RPMI8226 (cell line): ENCODE results near the gene NARF.

Source experiments
- DNase-seq: peaks from one replicate; pipeline ENCODE4 v3.0.0-alpha.2; 2015

NARF gene

DNA sequence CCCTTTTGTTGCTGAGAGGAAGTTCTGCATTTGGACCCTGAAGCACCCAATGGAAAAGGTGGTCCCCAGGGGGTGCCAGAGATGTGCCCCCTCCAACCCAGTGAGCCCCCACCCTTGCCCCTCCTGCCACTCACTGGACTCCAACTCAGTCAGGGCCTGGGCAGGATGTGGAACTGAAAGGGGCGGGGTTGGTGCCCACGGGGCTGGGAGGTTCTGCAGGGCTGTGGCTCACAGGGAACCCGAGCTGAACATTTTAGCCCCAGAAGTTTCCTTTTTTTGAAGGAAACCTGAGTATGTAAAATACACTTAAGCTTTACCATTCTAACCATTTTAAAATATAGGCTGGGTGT is 24.4 kb upstream of the NARF start:
- DNase-seq = no peak

DNA sequence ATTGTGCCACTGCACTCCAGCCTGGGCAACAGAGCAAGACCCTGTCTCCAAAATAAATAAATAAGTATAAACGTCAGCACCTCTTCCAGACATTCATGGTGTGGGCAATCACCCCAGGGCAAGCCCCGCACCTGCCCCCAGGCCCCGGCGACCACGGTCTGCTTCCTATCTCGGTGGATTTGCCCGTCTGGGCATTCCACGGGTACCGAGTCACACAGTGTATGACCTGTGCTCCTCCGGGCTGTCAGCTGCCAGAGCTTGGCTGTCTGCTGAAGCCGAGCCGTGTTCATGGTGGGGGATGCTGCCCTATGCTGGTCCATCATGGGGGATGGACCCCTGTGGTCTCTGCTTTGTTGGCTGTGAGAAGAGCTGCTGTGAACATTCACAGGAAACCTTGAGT is 23.4 kb upstream of the NARF start:
- no peak for DNase-seq

DNA sequence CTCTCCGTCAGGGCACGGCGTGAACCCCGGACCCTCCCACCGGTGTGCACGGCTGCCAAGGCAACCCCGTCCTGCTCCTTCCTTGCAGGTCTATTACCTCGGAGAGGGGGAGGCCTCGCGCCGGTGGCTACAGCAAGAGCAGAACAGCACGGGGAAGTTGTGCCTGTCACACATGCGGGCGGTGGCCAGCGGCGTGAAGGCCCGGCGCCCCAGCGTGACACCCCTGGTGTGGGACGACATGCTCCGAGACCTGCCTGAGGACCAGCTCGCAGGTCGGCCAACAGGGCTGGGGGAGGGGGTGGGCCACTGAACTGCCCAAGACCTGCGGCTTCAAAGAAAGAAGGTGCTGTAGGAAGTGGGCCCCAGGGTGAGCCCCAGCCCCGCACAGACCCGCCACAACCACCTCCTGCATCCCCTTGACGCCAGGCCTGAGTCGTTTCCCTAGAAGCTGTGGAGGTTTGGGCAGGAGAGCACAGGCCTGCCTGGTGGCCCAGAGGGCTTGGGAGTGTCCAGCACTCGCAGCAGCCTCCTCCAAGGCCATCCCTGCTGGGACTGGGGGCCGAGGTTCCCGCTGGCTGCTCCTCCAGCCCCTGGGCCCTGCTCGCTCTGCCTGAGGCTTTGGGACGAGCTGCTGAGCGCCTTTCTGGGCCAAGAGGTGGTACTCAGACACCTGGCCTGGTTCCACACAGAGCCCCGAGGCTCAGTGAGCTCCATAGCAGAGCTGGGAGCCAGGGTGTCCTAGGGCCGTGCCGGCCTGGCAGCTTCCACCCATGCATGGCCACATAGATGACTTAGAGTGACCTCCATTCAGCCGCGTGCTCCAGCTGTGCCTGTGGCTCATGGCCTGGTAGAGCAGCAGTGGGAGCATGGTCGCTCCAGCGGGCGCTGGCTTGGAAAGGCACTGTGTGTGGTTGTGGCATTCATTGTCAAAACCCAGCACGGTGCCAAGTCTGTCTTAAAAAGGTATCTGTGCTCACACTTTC is 22.6 kb upstream of the NARF start:
- no peak for DNase-seq

DNA sequence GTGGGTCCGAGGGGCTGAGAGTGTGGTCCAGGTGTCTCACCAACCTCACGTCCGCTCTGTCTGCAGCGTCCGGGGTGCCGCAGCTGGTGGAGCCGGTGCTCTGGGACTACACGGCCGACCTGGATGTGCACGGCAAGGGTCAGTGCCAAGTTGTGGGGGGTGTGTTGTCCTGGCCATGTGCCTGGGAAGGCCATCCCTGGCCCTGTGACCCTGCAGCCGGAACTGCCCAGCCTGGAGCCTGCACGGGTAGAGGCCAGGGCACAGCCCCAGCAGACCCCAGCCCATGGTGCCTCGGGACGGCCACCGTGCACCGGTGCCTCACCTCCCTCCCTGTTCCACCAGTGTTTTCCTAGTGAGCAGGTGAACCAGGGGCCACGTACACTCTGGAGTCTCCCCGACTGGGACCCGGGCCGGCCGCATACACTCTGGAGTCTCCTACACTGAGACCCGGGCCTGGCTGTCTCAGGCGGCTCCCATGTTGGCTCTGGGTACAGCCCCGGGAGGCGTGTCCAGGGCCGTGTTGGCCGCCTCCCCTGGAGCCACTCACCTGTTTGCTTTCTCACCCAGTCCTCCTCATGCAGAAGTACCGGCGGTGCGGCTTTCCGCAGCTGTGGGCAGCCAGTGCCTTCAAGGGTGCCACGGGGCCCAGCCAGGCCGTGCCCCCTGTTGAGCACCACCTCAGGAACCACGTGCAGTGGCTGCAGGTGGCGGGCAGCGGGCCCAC is 21.8 kb upstream of the NARF start:
- no peak for DNase-seq

DNA sequence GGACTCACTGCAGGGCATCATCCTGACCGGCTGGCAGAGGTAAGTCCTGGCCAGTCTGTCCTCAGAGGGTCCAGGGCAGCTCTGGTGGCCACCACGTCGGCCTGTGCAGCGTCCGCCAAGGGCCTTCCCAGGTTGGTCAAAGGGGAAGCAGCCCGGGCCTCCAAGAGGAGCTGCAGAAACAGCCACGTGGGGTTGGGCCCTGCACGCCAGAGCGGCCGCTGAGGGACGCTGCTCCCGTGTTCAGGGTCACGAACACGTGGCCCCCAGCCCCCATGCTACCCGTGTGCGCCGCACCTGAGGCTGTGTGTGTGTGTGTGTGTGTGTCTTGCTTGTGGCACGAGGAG is 21.2 kb upstream of the NARF start:
- DNase-seq = no peak

DNA sequence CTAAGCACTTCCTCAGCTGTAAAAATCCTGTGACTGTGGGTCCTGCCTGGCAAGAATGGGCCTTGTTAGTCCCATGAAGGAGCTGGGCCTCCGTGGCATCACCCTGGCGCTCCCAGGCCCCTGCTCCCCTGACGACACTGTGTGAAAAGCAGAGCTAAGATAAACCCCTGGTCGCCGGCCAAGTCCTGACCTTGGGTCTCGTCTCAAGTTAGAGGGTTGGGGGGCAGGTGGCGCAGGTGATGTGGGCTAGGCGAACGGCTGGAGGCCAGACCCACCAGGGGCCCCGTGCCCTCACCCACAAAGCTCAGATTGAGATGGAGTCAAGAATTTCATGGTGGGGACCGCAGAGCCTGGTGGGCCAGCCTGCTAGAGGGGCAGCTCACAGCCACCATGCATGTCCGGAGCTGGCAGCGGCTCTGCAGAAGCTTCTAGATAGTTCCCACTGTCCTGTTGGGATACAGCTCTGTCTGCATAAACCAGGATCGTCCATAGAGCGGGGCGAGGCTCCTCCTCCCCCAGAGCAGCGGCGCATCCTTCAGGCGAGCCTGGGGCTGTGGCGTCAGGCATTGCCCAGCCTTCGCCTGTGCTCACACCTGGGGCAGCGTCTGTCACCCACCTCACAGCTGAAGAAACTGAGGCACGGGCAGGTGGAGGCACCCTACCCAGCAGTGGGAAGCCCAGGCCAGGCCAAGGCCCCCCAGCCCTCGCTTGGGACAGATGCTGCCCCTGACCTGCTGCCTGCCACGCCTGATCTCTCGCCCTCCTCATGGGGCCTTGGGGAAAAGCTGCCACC is 19.9 kb upstream of the NARF start:
- DNase-seq = no peak

DNA sequence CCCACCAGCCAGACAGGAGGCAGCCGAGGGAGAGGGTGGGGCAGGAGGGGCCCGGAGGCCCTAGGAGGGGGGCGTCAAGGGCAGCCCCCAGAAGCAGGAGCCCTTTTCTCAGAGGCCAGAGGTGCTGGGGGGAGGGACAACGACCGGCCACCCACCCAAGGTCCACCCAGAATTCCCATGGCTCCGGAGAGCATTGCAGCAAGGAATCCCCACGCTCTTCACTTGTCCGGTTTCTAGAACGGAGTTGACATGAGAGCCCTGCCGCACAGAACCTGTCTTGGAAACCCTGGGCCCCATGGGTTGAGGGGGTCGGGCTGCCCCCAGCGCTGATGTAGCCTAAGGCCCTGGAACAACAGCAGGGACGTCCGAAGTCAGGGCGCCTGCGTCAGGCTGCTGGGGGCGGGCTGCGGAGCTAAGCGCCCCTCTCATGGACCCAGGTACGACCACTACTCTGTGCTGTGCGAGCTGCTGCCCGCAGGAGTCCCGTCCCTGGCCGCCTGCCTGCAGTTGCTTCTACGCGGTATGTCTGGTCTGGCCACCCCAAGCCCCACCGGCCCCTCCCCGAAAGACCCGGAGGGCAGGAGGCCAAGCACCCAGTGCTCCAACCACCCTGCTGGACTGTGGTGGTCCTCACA is 19.2 kb upstream of the NARF start:
- no peak for DNase-seq

DNA sequence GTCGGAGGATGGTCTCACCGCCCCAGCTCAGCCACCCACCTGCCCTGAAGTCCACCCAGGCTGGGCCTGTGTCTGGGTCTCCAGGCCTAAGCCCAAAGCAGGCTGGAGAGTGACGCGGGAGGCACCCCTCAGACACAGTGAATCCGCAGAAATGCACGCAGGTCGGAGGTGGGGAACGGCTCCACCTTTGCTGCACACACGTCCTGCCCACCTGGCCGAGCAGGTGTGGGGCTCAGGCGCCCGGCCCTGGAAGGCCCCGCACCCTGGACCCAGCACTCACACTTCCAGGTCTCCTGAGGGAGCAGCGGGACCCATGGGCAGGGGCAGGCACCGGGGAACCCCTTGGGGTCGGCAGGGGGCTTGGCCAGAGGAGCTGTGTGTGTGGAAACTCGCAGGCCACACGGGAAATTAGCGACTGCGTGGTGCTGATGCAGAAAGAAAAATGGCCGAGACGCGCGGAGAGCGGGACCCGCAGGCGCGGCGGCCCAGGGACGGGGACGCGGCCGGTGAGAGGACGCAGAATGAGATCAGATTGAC is 18.6 kb upstream of the NARF start:
- no peak for DNase-seq

DNA sequence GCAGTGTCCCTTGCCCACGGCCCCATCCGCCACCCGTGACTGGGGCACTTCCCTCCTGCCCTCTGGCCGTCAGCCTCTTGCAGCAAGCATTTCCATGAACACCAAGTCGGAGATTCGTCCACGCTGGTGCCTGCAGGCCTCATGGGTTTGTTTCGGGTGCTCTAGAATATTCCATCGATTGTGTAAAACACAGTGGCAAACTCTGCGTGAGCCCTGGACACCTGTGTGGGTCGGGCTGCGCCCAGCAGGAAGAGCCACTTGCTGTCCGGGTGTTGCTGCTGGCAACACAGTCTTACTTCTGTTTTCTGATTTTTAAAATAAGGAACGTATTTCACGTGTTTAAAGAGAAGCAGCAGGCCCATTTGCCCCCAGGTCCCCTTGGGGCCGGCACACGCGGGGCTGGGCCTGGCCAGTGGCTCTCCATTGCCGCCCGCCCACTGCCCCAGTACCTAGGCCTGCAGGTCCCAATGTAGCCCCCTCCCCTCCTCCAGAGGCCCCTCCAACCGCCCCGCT is 18.0 kb upstream of the NARF start:
- no peak for DNase-seq

DNA sequence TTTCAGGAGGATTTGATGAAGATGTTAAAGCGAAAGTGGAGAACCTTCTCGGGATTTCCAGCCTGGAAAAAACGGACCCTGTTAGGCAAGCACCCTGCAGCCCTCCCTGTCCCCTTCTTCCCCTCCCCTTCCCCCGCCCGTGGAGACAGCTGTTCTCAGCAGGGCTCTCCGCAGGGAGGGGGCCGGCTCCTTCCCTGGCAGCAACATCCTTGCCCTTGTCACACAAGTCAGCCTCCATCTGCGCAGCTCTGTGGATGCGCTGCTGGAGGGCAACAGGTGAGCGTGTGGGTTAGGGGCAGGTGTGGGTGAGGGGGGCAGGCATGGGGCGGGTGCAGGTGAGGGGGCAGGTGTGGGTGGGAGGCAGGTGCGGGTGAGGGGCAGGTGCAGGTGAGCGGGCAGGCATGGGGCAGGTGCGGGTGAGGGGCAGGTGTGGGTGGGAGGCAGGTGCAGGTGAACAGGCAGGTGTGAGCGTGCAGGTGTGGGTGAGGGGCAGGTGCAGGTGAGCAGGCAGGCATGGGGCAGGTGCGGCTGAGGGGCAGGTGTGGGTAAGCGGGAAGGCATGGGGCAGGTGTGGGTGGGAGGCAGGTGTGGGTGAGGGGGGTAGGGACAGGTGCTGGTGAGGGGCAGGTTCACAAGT is 17.4 kb upstream of the NARF start:
- no peak for DNase-seq

DNA sequence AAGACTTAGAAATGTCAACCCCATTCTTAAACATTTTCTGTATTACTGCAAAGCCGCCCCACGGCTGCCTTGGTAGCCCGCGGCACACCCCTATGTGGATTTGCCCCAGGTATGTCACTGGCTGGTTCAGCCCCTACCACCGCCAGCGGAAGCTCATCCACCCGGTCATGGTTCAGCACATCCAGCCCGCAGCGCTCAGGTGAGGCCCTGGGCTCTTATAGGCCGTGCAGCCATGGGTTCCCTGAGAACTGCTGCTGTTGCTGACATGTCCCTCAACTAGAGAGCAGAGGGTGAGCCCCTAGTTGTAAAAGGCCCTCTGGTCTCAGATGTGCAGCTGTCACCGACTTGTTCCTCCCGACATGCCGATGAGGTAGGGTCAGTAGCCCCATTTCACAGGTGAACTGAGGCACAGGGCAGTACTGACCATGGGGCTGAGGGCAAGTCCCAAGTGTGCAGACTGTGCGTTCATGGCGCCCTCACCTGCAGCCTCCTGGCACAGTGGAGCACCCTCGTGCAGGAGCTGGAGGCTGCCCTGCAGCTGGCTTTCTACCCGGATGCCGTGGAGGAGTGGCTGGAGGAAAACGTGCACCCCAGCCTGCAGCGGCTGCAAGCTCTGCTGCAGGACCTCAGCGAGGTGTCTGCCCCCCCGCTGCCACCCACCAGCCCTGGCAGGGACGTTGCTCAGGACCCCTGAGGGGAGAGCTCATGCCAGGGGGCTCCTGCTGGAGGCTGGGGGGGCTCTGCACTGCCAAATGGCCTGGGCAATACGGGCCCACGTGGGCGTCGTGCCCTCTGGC is 16.7 kb upstream of the NARF start:
- DNase-seq = no peak

DNA sequence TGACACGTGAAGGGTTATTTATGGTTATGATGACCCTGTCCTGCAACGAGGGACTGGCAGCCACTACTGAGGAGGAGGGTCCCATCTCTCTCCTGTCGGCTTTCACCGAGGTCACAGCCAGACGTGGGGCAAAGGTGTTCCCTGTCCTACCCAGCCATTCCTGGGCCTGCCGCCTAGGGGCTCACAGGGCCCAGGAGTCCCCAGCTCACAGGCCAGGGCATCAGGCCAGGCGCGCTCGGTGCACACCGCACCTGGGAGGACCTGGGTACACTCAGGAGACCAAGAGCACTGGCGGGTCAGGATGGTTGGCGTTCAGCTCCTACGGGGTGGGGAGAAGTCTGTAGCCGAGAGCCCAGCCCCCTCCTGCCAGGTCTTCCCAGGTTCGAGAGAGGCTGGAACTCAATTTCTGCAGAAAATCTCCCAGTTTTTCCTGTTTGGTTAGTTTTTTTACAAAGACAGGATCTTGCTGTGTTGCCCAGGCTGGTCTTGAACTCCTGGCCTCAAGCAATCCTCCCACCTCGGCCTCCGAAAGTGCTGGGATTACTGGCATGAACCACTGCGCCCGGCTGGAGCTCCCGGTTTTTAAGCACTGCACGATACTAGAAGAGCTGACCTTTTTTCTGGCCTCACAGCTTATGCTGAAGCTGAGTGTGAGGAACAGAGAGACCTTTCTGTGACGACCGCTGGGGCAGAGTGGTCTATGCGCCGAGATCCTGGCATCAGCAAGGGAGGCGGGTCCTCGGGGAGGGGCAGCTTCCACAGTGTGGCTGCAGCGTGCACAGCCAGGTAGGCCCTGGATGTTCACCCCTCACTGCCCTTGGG is 15.7 kb upstream of the NARF start:
- DNase-seq = no peak

DNA sequence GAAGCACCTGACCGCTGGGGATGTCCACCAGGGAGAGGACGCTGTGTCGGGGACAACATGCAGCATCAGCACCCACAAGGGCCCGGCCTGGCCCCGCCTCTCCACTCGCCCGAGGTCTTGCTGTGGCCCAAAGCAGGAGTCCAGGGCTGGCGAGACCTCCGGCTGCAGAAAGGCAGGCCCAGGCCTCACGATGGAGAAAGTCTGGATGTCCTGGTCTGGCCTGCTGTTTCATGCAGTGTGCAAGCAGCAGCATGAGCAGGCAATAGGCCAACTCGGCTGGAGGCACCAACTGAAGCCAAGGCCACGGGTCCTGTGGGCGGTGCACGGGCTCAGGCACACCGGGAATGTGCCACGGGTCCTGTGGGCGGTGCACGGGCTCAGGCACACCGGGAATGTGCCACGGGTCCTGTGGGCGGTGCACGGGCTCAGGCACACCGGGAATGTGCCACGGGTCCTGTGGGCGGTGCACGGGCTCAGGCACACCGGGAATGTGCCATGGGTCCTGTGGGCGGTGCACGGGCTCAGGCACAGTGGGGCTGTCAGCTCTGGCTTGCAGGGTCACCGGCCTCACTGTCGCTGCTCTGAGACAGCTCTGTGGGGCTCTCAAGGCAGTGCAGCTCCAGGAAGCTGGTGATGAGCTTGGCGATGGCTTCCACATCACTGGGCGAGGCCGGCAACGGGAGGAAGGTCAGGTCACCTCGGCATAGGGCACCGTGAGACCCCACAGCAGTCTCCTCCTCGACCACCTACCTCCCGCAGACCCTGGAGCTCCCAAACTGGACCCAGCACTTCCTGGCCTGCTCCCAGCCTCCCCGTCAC is 14.9 kb upstream of the NARF start:
- no peak for DNase-seq

DNA sequence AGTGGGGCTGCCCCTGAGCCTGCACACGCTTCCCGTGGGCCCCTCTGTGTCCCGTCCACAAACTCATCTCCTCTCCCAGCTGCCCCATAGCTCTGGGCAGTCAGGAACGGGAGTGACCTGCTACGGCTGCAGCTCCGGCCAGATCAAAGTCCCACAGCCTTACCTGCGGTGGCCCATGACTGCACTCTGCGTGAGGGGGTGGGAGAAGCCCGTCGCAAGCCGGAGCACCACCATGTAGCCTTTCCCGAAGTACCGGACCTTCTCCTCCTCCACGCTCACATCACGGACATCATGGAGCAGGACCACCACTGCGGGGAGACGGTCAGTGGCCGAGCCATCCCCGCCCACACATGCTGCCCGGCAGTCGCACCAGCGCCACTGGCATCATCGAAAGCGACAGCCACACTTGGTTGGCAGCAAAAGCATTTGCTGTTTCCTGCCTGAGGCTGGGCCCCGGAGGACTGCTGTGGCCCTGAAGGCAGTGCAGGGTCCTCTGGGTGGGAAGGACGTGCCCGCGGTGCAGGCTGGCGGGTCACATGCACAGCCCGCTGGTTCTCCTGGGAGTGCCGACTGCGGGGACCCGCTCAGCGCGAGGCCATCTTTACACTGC is 14.2 kb upstream of the NARF start:
- no peak for DNase-seq

DNA sequence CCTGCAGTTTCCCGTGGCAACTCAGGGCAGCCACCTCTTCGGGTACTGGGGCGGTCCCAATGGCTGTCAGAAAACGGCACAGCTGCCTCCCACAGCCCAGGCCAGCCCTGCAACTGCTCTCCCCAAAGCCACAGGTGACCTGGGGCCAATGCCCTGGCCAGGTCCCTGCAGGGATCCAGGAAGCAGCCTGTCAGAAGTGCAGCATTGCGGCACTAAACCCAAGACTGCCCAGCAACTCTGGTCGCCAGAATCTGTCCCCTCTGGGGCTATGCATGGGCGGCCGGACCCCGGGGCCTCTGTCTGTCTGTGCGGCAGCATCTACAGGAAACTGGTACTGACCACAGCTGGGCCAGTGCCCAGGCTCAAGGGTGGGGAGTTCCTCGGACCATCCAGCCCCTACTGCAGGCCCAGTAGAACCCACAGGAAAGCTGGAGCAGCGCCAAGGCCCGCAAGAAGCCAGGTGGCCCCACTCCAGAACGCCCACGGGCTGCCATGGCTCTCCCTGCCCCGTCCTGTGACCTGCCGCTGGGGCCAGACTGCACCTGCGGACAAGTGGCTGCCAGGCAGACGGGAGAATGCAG is 13.5 kb upstream of the NARF start:
- DNase-seq = no peak

DNA sequence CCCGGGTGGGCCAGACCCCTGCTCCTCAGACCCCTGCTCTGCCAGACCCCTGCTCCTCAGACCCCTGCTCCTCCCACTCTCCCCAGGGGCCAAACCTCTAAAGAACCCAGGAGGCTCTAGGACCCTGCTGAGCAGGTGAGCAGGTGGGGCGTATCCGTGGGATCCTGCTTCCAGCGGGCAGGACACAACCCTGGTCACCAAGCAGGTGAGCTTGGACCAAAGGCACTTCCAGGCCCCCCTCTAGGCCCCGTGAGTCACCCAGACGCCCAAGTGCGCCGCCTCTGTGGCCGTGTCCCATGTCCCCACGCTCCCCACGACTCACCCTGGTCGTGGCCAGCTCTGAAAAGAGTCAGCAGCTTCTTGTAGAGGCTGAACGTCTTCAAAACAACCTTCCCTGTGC is 13.0 kb upstream of the NARF start:
- no peak for DNase-seq

DNA sequence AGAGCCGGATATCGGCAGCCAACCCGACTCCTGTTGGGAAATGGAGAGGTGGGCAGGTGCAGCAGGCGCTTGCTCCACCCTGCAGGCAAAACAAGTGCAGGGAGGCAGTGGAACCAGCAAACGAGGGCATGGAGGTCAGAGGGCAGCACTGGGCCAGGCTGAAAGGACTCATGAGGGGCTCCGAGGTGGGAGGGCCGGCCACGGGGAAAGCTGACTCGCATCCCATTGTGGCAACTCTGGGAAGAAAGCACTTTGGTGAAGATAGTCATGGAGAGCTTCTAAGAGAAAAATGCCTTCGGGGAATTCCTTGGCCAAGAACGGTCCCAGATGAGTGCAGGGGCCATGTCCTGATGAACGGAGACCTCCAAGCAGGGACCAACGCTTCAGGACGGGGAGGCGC is 12.4 kb upstream of the NARF start:
- DNase-seq = no peak

DNA sequence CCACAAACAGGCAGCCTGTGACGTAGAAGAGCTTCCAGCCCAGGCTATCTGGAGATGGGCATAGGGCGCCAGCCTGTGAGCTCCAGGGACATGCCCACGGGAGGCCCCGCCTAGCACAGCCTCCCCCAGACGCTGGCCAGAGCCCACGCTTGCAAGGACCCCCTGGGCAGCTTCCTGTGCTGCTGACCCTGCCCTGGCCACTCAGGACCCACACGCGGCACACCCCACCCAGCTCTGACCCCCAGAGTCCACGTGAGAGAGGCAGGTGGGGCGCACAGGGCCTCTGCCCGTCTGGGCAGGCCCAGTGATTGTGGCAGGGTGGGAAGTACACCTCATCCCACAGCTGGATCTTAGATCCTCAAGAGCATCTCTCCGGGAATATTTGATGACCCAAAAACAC is 11.9 kb upstream of the NARF start:
- no peak for DNase-seq

DNA sequence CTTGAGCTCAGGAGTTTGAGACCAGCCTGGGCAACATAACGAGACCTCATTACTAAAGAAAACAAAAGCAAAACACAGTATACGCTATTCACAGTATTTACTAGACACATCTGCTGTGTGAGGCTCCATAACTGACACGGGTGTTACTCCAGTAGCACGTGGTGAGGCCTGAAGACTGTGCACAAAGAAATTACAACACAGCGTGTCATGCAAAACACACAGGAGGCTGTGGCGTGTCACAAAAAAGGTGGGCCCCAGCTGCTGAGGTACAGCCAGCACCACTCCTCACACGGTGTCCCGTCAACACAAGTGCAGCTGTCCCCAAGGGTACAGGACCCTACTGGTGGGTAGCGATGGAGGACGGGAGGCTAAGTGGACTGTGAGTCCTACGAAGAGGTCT is 10.7 kb upstream of the NARF start:
- DNase-seq = no peak
